ENCODE measurements around the gene CHI3L1.

CHI3L1 gene

DNA sequence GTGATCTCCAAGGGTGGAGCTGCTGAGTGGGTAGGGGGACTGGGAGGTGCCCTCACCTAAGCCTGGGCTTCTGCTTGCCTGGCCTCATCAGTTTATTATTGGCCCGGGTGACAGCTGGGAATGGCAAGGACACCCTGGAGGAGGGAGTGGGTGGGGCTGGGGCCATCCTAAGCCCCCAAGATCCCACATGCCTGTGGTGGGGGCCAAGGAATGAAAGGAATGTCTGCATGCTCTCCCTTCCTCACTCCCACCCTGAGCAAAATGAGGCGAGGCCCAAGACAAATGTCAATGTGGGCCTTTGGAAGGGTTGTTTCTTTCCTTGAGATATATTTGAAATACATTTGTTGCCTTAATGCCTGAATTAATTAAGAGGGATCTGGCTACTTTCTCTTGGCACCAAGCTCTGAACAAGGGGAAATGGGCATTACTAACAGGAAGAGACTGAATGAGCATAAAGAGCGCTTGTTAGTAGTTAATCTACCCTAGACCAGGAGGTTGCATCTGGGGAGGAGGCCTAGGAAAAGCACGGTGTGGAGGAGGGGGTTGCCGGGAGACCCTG is 19.7 kb upstream of the CHI3L1 start:
- DNase-seq (ENCODE audit: low spot score): no peak

DNA sequence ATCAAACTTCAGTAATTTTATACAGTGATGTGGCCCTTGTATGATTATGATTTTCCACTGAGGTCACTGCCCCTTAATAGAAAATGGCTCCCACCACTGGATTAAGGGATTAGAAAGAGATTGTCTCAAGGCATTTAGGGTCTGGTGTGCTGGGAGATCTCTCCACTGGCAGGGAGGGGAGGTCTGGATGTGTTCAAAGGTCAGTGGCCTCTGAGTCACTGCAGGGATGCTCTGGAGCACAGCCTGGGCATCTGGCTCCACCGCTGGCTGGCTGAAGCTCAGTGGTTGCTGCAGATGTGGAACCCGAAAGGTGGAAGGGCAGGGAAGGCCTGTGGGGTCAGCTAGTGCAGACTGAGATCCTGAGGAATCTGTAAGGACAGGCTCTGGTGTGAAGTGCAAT is 18.3 kb upstream of the CHI3L1 start:
- no peak for DNase-seq (ENCODE audit: low spot score)

DNA sequence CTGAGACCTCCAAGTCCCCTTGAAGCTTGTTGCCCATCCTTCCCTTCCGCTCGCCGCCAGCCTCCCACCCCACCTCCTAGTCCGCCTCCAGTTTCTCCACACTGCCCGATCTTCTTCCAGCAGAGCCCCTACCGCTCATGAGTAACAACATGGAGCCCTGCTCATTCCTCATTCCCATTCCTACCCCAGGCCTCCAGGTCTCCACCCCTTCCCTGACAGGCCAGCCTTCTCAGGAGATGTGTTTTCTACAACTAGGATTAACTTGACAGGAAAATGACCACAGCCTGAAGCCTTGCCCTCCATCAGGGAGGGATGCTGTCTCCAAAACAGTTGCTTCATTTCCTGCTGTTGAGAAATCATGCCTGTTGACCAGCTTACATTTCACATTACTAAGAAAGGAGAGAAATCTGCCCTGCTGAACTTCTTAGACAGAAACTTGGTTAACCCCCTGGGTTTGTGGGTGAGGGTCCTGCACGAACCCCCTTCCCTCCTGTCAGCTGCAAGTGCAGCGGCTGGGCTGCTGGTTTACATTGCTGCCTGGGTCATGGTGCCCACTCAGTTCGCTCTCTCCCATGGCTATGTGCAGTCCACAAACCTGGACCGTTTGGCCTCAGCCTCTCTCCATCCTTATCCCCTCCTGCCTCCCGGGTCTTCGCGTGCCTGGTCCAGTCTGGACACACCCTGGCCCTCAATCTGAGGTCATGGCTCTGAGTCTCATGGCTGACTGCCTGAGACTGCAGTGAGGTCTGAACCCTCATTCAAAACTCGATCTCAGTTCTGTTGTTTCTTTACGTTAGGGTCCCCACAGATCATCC is 16.1 kb upstream of the CHI3L1 start:
- no peak for DNase-seq (ENCODE audit: low spot score)

DNA sequence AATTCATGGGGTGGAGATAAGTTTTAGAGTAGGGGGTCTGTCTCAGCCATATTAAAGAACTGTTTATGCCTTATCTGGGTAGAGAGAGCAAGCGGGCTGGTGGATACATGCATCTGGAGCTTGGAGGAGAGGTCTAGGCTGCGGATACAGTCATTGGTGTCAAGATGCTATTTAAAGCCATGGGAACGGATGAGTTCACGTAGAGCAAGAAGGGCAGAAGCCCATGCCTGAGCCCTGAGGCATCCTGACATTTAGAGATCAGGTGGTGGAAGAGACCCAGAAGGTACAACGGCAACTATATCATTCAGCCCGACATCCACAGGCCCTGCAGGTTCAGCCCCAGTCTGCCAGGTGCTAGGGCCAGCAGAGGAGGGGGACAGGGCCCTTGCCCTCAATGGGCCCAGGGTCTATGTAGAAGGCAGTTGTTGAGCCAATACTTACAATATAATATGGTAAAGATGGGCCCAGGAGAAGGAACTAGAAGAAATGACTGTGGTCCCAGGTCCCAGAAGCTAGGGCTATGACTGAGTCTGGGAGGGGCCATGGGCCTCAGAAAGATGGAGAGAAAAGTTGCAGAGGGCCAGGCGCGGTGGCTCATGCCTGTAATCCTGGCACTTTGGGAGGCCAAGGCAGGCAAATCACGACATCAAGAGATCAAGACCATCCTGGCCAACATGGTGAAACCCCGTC is 15.2 kb upstream of the CHI3L1 start:
- no peak for DNase-seq (ENCODE audit: low spot score)

DNA sequence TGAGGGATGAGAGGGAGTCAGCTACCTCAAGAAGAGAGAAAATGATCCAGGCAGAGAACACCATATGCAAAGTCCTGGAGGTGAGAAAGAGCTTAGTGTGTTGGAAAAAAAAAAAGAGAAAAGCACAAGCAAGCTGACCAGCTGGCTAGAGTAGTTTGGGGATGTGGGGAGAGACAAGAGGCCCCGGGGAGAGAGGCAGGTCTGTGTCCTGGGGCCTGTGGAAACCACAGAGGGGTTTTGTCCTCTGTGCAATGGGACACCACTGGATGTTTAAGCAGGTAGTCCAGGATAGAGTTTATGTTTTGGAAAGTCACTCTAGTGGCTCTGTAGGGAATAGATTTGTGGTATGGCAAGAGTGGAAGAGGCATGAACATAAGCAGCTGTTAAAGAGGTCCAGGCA is 14.4 kb upstream of the CHI3L1 start:
- DNase-seq (ENCODE audit: low spot score): no peak

DNA sequence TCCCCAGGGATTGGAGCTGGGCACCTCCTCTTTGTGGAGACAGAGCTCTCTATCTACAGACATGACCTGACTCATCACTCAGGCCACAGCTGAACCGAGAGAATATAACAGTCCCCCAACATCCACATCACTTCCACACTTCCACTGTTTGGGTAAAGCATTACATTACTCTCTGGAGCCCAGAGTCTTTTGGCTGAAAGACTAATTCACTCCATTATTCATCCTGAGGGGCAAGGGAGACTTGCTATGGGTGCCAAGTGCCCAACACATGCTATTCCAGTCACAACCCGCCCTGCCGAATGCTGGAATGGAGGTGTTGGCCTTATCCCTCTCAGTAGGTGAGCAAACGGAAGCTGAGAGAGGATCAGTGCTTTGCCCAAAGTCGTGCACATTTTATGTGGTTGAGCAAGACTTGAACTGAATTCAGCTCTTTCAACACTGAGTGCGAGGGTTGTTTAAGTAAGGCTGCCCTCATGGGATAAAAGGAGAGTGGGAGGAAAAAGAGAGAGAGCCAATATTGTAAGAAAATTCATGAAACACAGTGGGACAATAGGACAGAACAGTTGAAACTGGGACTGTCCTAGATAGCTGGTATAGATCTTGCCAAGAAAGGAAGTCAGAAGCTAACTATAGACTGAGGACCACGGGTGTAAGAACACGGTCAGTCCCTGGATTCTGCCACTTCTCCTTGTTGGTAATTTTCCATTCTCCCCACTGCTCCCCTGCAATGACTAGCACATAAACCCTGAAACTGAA is 13.5 kb upstream of the CHI3L1 start:
- DNase-seq (ENCODE audit: low spot score): no peak

DNA sequence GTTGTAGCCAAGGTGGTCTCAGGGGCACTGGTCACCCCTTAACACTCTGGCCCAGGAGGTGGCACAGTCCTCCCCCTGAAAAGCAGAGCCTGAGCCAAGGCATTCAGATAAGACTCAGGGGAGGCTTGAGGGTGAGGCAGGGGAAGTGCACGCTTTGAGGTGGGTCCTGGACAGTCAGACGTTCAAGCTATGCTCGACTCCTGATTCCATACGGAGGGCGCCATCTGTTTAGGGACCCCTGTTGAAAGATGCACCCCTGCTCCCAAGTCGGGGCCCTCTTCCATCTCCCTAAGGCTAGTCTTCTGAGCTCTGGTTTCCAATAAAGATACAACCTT is 12.9 kb upstream of the CHI3L1 start:
- no peak for DNase-seq (ENCODE audit: low spot score)

DNA sequence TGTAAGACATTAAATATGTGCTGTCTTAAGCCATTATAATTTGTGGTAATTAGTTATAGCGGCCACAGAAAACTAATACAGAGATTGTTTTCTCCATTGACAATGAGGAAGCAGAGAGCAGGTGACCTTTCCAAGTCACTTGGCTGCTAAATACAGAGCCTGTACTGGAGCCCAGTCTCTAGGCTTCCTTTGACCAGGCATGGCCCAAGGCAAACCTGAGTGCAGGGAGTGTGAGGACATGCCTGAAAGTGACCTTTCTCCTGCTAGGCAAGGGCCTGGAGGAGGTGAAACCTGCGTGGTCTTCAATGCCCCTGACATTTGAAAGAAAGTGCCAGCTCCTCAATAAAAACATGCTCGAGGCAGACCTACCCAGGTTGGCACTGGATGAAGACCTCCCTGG is 12.5 kb upstream of the CHI3L1 start:
- DNase-seq (ENCODE audit: low spot score): no peak

DNA sequence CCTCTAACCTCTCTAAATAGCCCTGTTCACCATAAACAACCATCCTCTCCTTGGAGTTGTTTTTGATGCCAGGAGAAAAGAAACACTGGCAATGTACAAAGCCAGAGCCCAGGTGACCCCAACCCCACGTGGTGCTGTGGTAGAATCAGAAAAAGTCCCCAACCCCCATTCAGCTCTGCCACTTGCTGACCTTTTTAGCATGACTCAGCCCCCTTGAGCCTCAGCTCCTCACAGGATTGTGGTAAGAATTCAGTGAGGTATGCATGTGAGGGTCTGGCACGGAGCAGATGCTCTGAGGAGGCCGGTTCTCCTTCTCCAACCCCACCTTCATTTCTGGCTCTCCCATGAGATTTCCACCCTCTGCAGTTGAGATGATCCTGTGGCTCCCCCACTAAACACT is 11.1 kb upstream of the CHI3L1 start:
- no peak for DNase-seq (ENCODE audit: low spot score)

DNA sequence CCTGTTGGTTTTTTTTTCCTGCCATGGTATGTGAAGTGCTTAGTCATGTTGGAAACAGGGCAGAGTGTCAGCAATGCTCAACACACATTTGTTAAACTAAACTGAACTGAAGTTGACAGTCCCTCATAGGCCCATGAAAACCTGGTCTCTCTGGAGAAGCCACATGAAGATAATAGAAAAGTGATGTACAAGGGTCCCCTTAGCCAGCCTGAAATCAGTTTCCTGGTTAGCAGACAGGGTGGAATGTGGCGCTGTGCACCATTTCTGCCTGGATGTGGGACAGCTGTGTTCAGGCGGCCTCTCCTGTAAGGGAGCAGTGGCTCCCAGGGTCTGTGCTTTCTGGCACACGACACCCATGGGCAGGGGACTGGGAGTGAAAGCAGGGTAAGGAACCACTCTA is 9.9 kb upstream of the CHI3L1 start:
- no peak for DNase-seq (ENCODE audit: low spot score)

DNA sequence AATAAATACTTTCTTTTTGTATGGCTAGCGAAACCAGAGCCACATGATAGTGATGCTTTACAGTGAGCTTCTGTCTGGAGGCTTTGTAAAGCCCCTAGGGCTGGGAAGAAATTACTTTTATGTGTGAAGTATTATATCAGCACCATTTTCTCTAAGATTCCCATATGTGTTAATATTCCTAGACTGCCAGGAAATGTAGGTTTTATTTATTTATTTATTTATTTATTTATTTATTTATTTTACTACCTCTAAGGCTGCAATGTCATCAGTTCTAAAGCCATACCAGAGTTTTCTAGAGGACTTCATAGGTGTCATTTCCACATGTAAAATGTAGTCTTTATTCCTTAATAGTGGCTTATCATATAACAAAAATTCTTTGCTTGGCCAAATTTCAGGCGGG is 4.4 kb upstream of the CHI3L1 start:
- DNase-seq (ENCODE audit: low spot score): no peak

DNA sequence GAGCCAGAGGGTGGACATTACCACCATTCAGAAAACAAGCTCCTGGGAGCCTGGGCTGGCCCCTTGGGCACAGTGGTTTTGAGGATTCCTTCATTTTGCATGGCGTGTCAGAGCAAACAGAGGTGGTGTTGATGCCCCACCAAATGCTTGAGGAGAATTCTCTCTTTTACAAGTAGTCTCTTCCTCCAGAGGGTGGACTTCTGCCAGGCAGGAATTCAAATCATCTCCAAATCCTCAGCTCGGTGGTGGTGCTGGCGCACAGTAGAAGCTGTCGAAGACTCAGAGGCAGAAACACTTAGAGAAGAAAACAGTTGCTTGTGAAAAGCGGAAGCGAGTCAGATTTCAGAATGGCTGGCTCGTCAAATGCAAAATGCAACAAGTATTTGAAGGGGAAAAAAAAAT is 3.4 kb upstream of the CHI3L1 start:
- DNase-seq (ENCODE audit: low spot score): no peak

DNA sequence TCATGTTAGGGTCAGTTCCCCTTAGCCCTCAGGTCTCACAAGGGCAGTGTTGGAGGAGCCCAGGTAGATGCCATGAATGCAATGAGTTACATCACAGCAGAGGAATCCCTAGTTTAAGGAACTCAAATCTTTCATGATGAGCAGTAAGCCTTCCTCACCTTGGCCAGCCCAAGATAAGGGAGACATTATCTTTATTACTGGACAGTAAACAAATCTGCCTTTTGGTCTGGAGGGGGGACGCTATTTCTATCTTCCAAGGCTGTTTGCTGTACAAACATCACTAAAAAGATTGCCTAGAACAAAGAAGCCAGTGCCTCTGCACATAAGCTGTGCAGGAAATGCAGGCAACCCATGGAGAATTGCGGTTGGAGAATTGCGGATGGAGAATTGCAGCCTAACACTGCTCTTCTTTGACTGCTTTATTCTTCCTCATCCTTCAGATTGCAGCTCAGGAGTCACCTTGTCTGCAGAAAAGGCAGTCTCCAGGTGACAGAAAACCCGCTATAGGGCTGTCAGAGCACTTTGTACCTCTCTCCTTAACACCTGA is 2.3 kb upstream of the CHI3L1 start:
- no peak for DNase-seq (ENCODE audit: low spot score)

DNA sequence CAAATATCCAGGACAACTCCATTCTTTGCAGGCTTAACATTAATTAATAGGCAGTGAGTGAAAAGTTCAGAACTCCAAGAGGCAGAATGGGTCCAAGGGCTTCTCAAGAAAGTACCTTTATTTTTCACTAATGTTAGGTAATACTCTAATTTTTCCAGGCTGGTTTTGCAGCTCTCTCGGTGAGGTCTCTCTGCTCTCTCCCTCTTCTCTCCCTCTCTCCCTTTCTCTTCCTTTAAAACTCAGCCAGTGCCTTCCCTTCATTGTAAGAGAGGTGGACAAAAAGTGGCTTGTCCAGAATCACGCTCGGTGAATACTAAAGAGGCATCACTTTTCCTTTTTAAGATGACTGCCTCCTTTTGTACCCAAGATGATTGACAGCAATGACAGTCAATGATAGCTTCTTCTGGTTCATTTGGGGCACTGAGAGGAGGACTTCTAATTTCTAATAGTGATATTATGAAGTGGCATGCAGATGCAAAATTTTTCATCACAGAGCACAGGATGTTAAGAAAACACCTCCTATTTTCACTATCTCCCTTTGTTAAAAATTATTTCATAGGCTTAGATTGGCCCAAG is 1.3 kb upstream of the CHI3L1 start:
- no peak for DNase-seq (ENCODE audit: low spot score)

DNA sequence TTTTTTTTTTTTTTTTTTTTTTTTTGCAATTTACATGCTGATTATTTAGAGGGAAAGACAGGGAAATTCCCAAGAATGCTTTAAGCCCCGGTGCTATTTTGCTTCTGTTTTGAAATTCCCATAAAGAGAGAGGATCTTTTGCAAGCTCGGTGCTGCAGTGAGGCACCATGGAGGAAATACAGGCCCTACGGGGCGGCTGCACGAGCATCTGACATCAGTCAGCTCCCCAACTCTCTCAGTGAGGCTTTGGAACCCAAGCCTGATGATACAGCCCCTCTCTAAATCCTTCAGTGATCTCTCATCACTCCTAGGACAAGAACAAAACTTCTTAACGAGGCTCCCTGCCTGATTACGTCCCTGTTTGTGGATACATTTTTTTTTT is 791 bp upstream of the CHI3L1 start:
- no peak for DNase-seq (ENCODE audit: low spot score)

DNA sequence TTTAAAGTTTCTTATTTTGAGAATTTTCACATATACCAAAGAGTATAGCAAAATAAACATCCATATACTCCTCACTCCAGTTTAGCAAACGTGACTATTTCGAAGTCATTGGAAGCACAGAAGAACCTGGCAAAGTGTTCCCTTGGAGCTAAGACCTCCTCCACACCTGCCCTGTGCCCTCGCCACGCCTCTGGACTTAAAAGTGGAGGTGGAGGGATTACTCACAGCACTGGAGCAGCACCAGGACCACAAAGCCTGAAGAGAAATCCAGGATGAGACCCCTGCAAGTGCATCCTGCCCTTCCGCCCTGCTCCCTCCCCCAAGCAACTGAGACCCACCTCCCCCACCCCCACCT is 436 bp downstream of the CHI3L1 start:
- DNase-seq (ENCODE audit: low spot score): no peak

DNA sequence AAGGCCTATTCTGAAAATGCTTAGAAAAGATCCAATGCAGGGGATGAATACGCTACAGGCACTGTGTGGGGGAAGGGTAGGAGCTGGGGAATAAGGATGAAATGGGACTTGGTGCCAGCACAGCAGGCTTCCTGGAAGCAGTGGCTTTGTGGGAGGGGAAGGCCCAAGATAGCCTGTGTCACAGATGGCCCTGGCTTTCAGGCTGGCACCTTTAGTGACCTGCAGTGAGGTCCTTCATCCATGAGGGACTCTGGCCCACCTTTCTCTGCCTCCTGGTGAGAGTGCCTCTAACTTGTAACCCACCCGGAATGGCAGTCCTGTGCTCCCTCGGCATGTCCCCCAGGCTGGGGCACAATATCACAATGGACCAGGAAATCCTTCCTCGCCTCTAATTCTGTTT is 919 bp downstream of the CHI3L1 start:
- no peak for DNase-seq (ENCODE audit: low spot score)

DNA sequence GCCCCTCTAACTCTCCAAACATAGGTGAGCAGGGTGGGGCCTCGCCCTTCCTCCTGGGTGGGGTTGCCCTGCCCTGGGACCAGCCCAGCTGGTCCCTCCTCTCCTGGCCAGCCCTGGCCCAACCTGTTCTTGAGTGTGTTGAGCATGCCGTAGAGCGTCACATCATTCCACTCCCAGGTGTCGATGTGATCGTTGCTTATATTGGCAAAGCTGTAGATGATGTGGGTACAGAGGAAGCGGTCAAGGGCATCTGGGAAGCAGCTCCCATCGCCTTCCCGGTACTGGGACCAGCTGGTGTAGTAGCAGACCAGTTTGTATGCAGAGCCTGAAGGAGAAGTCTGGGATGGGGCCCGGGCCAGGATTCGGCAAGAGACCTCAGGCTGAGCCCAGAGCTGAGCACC is 1.4 kb downstream of the CHI3L1 start:
- DNase-seq (ENCODE audit: low spot score): no peak

DNA sequence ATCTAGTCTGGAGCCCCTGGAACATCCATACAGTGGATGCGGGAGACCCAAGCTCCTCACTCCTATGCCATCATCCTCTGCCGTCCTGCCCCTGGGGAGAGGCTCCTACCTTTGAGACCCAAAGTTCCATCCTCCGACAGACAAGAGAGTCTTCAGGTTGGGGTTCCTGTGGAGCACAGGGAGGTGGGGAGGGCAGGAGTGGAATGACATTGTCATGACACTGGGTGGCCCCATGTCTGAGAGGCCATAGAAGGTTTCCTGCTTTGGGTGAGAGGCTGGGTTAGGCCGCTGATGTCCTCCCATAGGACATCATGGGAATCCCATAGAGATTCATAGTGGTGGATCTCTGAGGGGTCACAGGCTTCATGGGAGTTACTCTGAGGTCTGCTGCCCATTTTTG is 2.0 kb downstream of the CHI3L1 start:
- DNase-seq (ENCODE audit: low spot score): no peak

DNA sequence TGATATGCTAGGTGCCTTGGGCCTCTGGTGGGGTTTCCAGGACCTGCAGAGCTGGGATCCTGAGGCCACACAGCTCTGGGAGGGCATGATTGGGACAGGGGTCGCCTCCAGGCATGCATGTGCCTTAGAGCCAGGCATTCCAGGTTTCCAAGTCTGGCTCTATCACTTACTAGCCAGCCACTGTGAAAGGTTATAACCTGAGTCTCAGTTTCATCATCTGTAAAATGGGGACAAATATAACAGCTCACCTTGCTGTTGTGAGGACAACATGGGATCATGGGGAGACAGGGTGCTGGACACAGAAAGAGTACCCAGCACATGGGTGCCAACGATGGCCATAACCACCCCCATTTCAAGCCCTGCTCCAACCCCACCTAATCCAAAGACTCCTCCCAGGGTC is 2.7 kb downstream of the CHI3L1 start:
- no peak for DNase-seq (ENCODE audit: low spot score)

DNA sequence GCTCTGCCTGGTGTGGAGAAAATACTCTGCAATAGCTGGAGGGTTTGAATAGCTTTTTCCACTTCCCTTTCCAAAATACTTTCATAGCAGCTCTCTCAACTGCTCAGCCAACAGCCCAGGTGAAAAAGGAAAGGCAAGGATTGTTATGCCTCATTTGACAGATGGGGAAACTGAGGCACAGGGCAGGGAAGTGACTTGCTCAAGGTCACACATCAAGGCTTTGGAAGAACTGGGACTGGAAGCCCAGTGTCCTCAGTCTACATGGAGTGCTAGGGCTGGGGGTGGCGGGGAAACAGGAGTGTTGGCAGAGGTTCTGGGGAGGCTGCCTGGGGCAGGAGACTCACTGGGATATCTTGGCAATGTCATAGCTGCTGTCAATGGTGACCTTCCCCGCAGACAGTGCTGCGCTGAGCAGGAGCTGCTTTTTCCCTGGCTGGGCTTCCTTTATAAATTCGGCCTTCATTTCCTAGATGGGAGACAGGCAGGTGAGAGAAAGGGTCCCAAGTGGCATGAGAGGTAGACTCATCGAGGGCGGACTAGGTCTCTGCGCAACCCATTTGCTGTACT is 4.0 kb downstream of the CHI3L1 start:
- DNase-seq (ENCODE audit: low spot score): no peak

Measured in kidney capillary endothelial cell (primary cell).